Neural cell (in vitro differentiated cells): ENCODE data around the gene SRSF12. TPM values are rescaled to one million over a fixed set of nuclear protein-coding genes. Genes with fewer than 3 reads are reported as not detected.
"Not testable (repeated sequence)": the region's sequence is repeated elsewhere in the genome, so short reads cannot be mapped to it uniquely, and the experiment has no call there.

Experiments
- H2AFZ ChIP-seq: fragments of 200-600, 300-800 bp; sonication (generic), shearing (Covaris generic); 2 replicates; pipeline ENCODE4 v1.6.0; 2014; ENCODE audit warnings: low read depth, mild to moderate bottlenecking, antibody characterized with exemption, low read length, moderate library complexity
- H3F3A ChIP-seq: fragments of 200-600 bp; shearing (Covaris generic); 2 replicates; pipeline ENCODE4 v1.6.1; 2016; ENCODE audit warnings: mild to moderate bottlenecking, moderate library complexity, mixed read lengths, antibody characterized with exemption, low read length; ENCODE audit not compliant: insufficient read depth, poor library complexity, severe bottlenecking
- H3K27ac ChIP-seq: fragments of 200-600, 300-800 bp; sonication (generic), shearing (Covaris generic); 2 replicates; pipeline ENCODE4 v1.5.1; 2014; ENCODE audit warnings: mild to moderate bottlenecking, low read length, moderate library complexity
- H3K27me3 ChIP-seq: fragments of 300-800, 200-600 bp; sonication (generic), shearing (Covaris generic); 2 replicates; pipeline ENCODE4 v1.6.0; 2014; ENCODE audit warnings: mild to moderate bottlenecking, low read depth, low read length, moderate library complexity; ENCODE audit not compliant: insufficient read depth
- H3K36me3 ChIP-seq: fragments of 300-800, 200-600 bp; sonication (generic), shearing (Covaris generic); 2 replicates; pipeline ENCODE4 v1.5.1; 2014; ENCODE audit warnings: mild to moderate bottlenecking, antibody characterized with exemption, low read length, moderate library complexity; ENCODE audit not compliant: insufficient read depth
- H3K4me2 ChIP-seq: fragments of 300-800, 200-600 bp; sonication (generic), shearing (Covaris generic); 2 replicates; pipeline ENCODE4 v1.6.0; 2014; ENCODE audit warnings: mild to moderate bottlenecking, low read length
- H3K4me3 ChIP-seq: fragments of 300-800, 200-600 bp; sonication (generic), shearing (Covaris generic); 2 replicates; pipeline ENCODE4 v1.5.1; 2014; ENCODE audit warnings: mild to moderate bottlenecking, low read length, moderate library complexity
- H3K79me2 ChIP-seq: fragments of 200-600 bp; shearing (Covaris generic); replicated peaks from 2 replicates; pipeline ENCODE4 v1.6.0; 2014; ENCODE audit warnings: mild to moderate bottlenecking, low read length, moderate library complexity; ENCODE audit not compliant: insufficient read depth
- H3K9ac ChIP-seq: fragments of 300-800, 200-600 bp; sonication (generic), shearing (Covaris generic); 2 replicates; pipeline ENCODE4 v1.6.1; 2016; ENCODE audit warnings: mild to moderate bottlenecking, low read length, mixed read lengths
- H3K9me2 ChIP-seq: fragments of 200-600 bp; shearing (Covaris generic); 2 replicates; pipeline ENCODE4 v1.6.1; 2016; ENCODE audit warnings: mild to moderate bottlenecking, low read length, mixed read lengths; ENCODE audit not compliant: insufficient read depth
- H3K9me3 ChIP-seq: fragments of 200-600, 300-800 bp; sonication (generic), shearing (Covaris generic); 2 replicates; pipeline ENCODE4 v1.6.1; 2016; ENCODE audit warnings: mild to moderate bottlenecking, mixed run types, low read length, moderate library complexity, mixed read lengths
- H4K20me1 ChIP-seq: fragments of 200-600 bp; shearing (Covaris generic); 2 replicates; pipeline ENCODE4 v1.6.1; 2016; ENCODE audit warnings: mild to moderate bottlenecking, mixed run types; ENCODE audit not compliant: insufficient read depth
- EP300 ChIP-seq: fragments of 450-650 bp; conservative IDR thresholded peaks from 2 replicates; pipeline ENCODE4 v1.6.1; 2014; ENCODE audit warnings: antibody characterized with exemption, mild to moderate bottlenecking, moderate library complexity; ENCODE audit not compliant: poor library complexity, severe bottlenecking
- EZH2 ChIP-seq: fragments of 200-600, 300-800 bp; shearing (Covaris generic), sonication (generic); IDR thresholded peaks from 2 replicates; pipeline ENCODE4 v1.6.1; 2014; ENCODE audit warnings: antibody characterized with exemption, low read length, borderline replicate concordance, mild to moderate bottlenecking; ENCODE audit not compliant: insufficient read depth, poor library complexity, severe bottlenecking
- MXI1 ChIP-seq: fragments of 450-650 bp; conservative IDR thresholded peaks from 2 replicates; pipeline ENCODE4 v1.6.1; 2014; ENCODE audit warnings: antibody characterized with exemption, mild to moderate bottlenecking; ENCODE audit not compliant: poor library complexity, severe bottlenecking
- POLR2AphosphoS5 ChIP-seq: IDR thresholded peaks from 2 replicates; pipeline ENCODE4 v1.6.1; 2012
- RAD21 ChIP-seq: fragments of 450-650 bp; conservative IDR thresholded peaks from 2 replicates; pipeline ENCODE4 v1.6.1; 2014; ENCODE audit warnings: antibody characterized with exemption, mild to moderate bottlenecking, moderate library complexity
- SMC3 ChIP-seq: fragments of 450-650 bp; conservative IDR thresholded peaks from 2 replicates; pipeline ENCODE4 v1.6.1; 2014; ENCODE audit warnings: antibody characterized with exemption, mild to moderate bottlenecking, moderate library complexity; ENCODE audit not compliant: poor library complexity
- TAF1 ChIP-seq: IDR thresholded peaks from 2 replicates; pipeline ENCODE4 v1.6.1; 2012; ENCODE audit warnings: low read depth
- polyA plus RNA-seq: library from polyadenylated mRNA; depleted of rRNA; stranded (reverse); fragments of >200 nt; gene quantifications from 2 replicates; pipeline ENCODE4 v1.2.3, GENCODE V29; 2014
- TF ChIP-seq, protein P1 (sequence below): fragments of 450-650 bp; IDR thresholded peaks from 2 replicates; pipeline ENCODE4 v1.5.1; 2014; ENCODE audit warnings: antibody characterized with exemption, mild to moderate bottlenecking, moderate library complexity; ENCODE audit not compliant: poor library complexity, severe bottlenecking
- TF ChIP-seq, protein P2 (sequence below): IDR thresholded peaks from 2 replicates; pipeline ENCODE4 v1.6.1; 2012; ENCODE audit warnings: borderline replicate concordance

The SRSF12 gene
- polyA plus RNA-seq, 1 donor from 2014 or later, result 44.0 TPM

DNA sequence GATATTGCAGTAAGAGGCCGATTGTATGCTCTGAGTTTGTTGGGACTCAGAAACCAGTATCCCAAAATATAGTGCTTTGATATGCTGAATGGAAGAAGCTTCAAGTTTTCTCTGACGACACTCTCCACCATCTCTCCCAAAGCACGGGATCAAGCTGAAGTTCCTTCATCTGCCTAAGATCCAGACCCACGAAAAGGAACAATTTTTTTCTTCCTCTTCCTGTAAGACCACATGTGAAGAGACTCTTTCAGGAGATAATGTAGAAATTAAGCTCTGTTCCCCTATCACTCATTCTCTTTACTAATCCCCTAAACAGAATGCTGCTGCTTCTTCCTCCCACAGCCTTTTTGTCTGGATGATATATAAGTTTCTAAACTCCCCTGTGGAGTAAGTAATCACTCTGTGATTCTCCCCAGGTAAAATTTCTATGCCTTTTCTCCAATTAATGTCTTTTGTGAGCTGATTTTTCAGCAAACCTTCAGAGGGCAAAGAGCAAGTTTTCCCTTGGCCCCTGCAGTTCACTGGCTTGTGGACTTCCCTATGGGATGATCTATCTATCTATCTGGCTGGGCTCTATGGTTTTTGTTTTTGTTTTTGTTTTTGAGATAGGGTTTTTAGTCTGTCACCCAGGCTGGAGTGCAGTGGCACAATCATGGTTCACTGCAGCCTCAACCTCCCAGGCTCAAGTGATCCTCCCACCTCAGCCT lies 50.8 kb downstream of the SRSF12 start:
- no peaks in the 10 kb centered on the region for H3K27me3 ChIP-seq
- H4K20me1 ChIP-seq, result no peaks in the 10 kb centered on the region
- no peak overlapping the region for H3K27ac ChIP-seq
- no peaks in the 10 kb centered on the region for H3K9me2 ChIP-seq
- no peak overlapping the region for H2AFZ ChIP-seq
- no peak for TF ChIP-seq POLR2AphosphoS5
- TF ChIP-seq TAF1, result no peak
- no peak for TF ChIP-seq MXI1
- TF ChIP-seq, protein P1, sequence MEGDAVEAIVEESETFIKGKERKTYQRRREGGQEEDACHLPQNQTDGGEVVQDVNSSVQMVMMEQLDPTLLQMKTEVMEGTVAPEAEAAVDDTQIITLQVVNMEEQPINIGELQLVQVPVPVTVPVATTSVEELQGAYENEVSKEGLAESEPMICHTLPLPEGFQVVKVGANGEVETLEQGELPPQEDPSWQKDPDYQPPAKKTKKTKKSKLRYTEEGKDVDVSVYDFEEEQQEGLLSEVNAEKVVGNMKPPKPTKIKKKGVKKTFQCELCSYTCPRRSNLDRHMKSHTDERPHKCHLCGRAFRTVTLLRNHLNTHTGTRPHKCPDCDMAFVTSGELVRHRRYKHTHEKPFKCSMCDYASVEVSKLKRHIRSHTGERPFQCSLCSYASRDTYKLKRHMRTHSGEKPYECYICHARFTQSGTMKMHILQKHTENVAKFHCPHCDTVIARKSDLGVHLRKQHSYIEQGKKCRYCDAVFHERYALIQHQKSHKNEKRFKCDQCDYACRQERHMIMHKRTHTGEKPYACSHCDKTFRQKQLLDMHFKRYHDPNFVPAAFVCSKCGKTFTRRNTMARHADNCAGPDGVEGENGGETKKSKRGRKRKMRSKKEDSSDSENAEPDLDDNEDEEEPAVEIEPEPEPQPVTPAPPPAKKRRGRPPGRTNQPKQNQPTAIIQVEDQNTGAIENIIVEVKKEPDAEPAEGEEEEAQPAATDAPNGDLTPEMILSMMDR, result no peak
- TF ChIP-seq, protein P2, sequence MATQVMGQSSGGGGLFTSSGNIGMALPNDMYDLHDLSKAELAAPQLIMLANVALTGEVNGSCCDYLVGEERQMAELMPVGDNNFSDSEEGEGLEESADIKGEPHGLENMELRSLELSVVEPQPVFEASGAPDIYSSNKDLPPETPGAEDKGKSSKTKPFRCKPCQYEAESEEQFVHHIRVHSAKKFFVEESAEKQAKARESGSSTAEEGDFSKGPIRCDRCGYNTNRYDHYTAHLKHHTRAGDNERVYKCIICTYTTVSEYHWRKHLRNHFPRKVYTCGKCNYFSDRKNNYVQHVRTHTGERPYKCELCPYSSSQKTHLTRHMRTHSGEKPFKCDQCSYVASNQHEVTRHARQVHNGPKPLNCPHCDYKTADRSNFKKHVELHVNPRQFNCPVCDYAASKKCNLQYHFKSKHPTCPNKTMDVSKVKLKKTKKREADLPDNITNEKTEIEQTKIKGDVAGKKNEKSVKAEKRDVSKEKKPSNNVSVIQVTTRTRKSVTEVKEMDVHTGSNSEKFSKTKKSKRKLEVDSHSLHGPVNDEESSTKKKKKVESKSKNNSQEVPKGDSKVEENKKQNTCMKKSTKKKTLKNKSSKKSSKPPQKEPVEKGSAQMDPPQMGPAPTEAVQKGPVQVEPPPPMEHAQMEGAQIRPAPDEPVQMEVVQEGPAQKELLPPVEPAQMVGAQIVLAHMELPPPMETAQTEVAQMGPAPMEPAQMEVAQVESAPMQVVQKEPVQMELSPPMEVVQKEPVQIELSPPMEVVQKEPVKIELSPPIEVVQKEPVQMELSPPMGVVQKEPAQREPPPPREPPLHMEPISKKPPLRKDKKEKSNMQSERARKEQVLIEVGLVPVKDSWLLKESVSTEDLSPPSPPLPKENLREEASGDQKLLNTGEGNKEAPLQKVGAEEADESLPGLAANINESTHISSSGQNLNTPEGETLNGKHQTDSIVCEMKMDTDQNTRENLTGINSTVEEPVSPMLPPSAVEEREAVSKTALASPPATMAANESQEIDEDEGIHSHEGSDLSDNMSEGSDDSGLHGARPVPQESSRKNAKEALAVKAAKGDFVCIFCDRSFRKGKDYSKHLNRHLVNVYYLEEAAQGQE, result no peak
- no peak for TF ChIP-seq EP300
- TF ChIP-seq SMC3, result no peak
- no peak for TF ChIP-seq RAD21
- no peak for TF ChIP-seq EZH2
- H3K36me3 ChIP-seq, result no peaks in the 10 kb centered on the region
- no peaks in the 10 kb centered on the region for H3K9me3 ChIP-seq
- no peaks in the 10 kb centered on the region for H3F3A ChIP-seq
- no peaks in the 10 kb centered on the region for H3K79me2 ChIP-seq
- H3K9ac ChIP-seq, result no peak overlapping the region
- no peak overlapping the region for H3K4me2 ChIP-seq
- H3K4me3 ChIP-seq, result no peak overlapping the region

DNA sequence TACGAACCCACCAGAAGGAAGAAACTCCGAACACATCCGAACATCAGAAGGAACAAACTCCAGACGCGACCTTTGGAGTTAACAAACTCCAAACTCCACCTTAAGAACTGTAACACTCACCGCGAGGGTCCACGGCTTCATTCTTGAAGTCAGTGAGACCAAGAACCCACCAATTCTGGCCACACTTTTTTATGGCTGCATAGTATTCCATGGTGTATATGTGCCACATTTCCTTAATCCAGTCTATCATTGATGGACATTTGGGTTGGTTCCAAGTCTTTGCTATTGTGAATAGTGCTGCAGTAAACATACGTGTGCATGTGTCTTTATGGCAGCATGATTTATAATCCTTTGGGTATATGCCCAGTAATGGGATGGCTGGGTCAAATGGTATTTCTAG lies 51.8 kb downstream of the SRSF12 start:
- H2AFZ ChIP-seq, H3K9ac ChIP-seq, H3K27me3 ChIP-seq, H3K4me3 ChIP-seq, H3K27ac ChIP-seq, H3K9me3 ChIP-seq, H4K20me1 ChIP-seq, H3K79me2 ChIP-seq, H3K36me3 ChIP-seq, H3K4me2 ChIP-seq, H3F3A ChIP-seq, H3K9me2 ChIP-seq: not testable (repeated sequence)

DNA sequence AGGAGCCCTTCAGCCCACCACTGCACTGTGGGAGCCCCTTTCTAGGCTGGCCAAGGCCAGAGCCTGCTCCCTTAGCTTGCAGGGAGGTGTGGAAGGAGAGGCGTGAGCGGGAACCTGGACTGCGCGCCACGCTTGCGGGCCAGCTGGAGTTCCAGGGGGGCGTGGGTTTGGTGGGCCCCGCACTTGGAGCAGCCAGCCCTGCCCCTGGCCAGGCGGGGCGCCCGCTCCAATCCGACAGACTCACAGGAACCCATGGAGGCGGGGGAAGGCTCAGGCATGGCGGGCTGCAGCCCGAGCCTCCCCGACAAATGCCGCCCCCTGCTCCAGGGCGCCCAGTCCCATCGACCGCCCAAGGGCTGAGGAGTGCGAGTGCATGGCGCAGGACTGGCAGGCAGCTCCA lies 52.9 kb downstream of the SRSF12 start:
- H3F3A ChIP-seq, H2AFZ ChIP-seq, H4K20me1 ChIP-seq, H3K4me2 ChIP-seq, H3K9ac ChIP-seq, H3K27ac ChIP-seq, H3K27me3 ChIP-seq, H3K9me3 ChIP-seq, H3K4me3 ChIP-seq, H3K9me2 ChIP-seq, H3K79me2 ChIP-seq, H3K36me3 ChIP-seq: not testable (repeated sequence)
